H9 (cell line): ENCODE results near the gene MED12. TPM values are rescaled to one million over a fixed set of nuclear protein-coding genes. Genes with fewer than 3 reads are reported as not detected.

Experiments used
- DNase-seq: peaks from one replicate; pipeline ENCODE4 v3.0.0-alpha.2; 2017
- H2AFZ ChIP-seq: one replicate; pipeline ENCODE4 v1.6.1; 2013; ENCODE audit warnings: mild to moderate bottlenecking, low read length, control low read depth, moderate library complexity
- H2AK5ac ChIP-seq: 2 replicates; pipeline ENCODE4 v1.6.1; 2013; ENCODE audit warnings: low read length, control low read depth, mixed read lengths; ENCODE audit not compliant: insufficient read length
- H2BK120ac ChIP-seq: one replicate; pipeline ENCODE4 v1.6.1; 2013; ENCODE audit warnings: low read depth, mild to moderate bottlenecking, low read length, control low read depth, inconsistent platforms; ENCODE audit not compliant: poor library complexity, severe bottlenecking
- H2BK12ac ChIP-seq: 2 replicates; pipeline ENCODE4 v1.6.1; 2013; ENCODE audit warnings: low read length, control low read depth, mixed read lengths, low read depth; ENCODE audit not compliant: insufficient read length
- H2BK15ac ChIP-seq: 2 replicates; pipeline ENCODE4 v1.6.1; 2013; ENCODE audit warnings: low read depth, low read length, control low read depth
- H2BK20ac ChIP-seq: one replicate; pipeline ENCODE4 v1.6.1; 2013; ENCODE audit warnings: low read depth, mild to moderate bottlenecking, low read length, control low read depth, inconsistent platforms; ENCODE audit not compliant: poor library complexity, severe bottlenecking
- H2BK5ac ChIP-seq: 2 replicates; pipeline ENCODE4 v1.6.1; 2013; ENCODE audit warnings: low read length, control low read depth, mixed read lengths; ENCODE audit not compliant: insufficient read length
- H3K14ac ChIP-seq: 2 replicates; pipeline ENCODE4 v1.6.1; 2013; ENCODE audit warnings: low read length, control low read depth; ENCODE audit not compliant: insufficient read depth
- H3K18ac ChIP-seq: 2 replicates; pipeline ENCODE4 v1.6.1; 2013; ENCODE audit warnings: low read depth, mild to moderate bottlenecking, mixed read lengths, low read length, control low read depth; ENCODE audit not compliant: insufficient read length
- H3K23ac ChIP-seq: 2 replicates; pipeline ENCODE4 v1.6.1; 2013; ENCODE audit warnings: low read length, control low read depth, mixed read lengths, low read depth; ENCODE audit not compliant: insufficient read length
- H3K23me2 ChIP-seq: 2 replicates; pipeline ENCODE4 v1.6.1; 2013; ENCODE audit warnings: low read depth, mild to moderate bottlenecking, mixed read lengths, low read length, control low read depth; ENCODE audit not compliant: insufficient read length, poor library complexity, severe bottlenecking
- H3K27ac ChIP-seq: 2 replicates; pipeline ENCODE4 v1.5.1; 2013; ENCODE audit warnings: low read length, control low read depth, mixed read lengths, low read depth; ENCODE audit not compliant: insufficient read length
- H3K27me3 ChIP-seq: 2 replicates; pipeline ENCODE4 v1.6.1; 2013; ENCODE audit warnings: low read length, control low read depth, inconsistent platforms; ENCODE audit not compliant: insufficient read depth
- H3K4ac ChIP-seq: 2 replicates; pipeline ENCODE4 v1.6.1; 2013; ENCODE audit warnings: low read depth, mild to moderate bottlenecking, control low read depth, inconsistent platforms, low read length, moderate library complexity
- H3K4me1 ChIP-seq: 2 replicates; pipeline ENCODE4 v1.6.1; 2013; ENCODE audit warnings: low read length, control low read depth, inconsistent platforms; ENCODE audit not compliant: insufficient read depth
- H3K4me2 ChIP-seq: 2 replicates; pipeline ENCODE4 v1.6.1; 2013; ENCODE audit warnings: low read length, control low read depth, mixed read lengths; ENCODE audit not compliant: insufficient read length, insufficient read depth
- H3K56ac ChIP-seq: 2 replicates; pipeline ENCODE4 v1.6.1; 2013; ENCODE audit warnings: low read depth, mild to moderate bottlenecking, mixed read lengths, low read length, control low read depth; ENCODE audit not compliant: insufficient read length
- H3K79me1 ChIP-seq: 2 replicates; pipeline ENCODE4 v1.6.1; 2013; ENCODE audit warnings: low read depth, mild to moderate bottlenecking, moderate library complexity, low read length, control low read depth, inconsistent platforms; ENCODE audit not compliant: insufficient read depth, poor library complexity, severe bottlenecking
- H3K79me2 ChIP-seq: 2 replicates; pipeline ENCODE4 v1.6.1; 2013; ENCODE audit warnings: low read length, control low read depth, inconsistent platforms; ENCODE audit not compliant: insufficient read depth
- H3K9ac ChIP-seq: 2 replicates; pipeline ENCODE4 v1.6.1; 2013; ENCODE audit warnings: low read length, control low read depth, mixed read lengths; ENCODE audit not compliant: insufficient read length; ENCODE audit errors: extremely low read depth
- H3K9me3 ChIP-seq: one replicate; pipeline ENCODE4 v1.6.1; 2013; ENCODE audit warnings: low read depth, low read length, inconsistent platforms; ENCODE audit not compliant: control insufficient read depth
- H3T11ph ChIP-seq: one replicate; pipeline ENCODE4 v1.6.1; 2013; ENCODE audit warnings: mild to moderate bottlenecking, low read length, control low read depth, inconsistent platforms
- H4K20me1 ChIP-seq: one replicate; pipeline ENCODE4 v1.6.1; 2013; ENCODE audit not compliant: control insufficient read depth, insufficient read length, insufficient read depth
- H4K5ac ChIP-seq: 2 replicates; pipeline ENCODE4 v1.6.1; 2013; ENCODE audit warnings: low read depth, mild to moderate bottlenecking, mixed read lengths, low read length, control low read depth; ENCODE audit not compliant: insufficient read length
- H4K8ac ChIP-seq: replicated peaks from 2 replicates; pipeline ENCODE4 v1.6.1; 2013; ENCODE audit warnings: low read length, control low read depth, mixed read lengths, low read depth; ENCODE audit not compliant: insufficient read length
- H4K91ac ChIP-seq: 2 replicates; pipeline ENCODE4 v1.6.1; 2013; ENCODE audit warnings: low read depth, mild to moderate bottlenecking, moderate library complexity, mixed read lengths, low read length, control low read depth; ENCODE audit not compliant: insufficient read length
- H3K27ac Mint-ChIP-seq, 3 experiments: 2 replicates in 2 of 3; 3 replicates in 1 of 3; pipeline ENCODE4 v1.8.0; 2020 to 2021; ENCODE audit warnings: mixed read lengths in 3 of 3, mild to moderate bottlenecking in 1 of 3, moderate library complexity in 1 of 3
- H3K27me3 Mint-ChIP-seq: 2 replicates; pipeline ENCODE4 v1.8.0; 2021; ENCODE audit warnings: low read depth, mild to moderate bottlenecking, moderate library complexity, mixed read lengths
- H3K36me3 Mint-ChIP-seq, 3 experiments: 2 replicates in 2 of 3; 3 replicates in 1 of 3; pipeline ENCODE4 v1.8.0; 2020 to 2021; ENCODE audit warnings: low read depth in 3 of 3, mixed read lengths in 3 of 3; ENCODE audit not compliant: insufficient read depth in 1 of 3
- H3K4me1 Mint-ChIP-seq, 2 experiments: 2 replicates each; pipeline ENCODE4 v1.8.0; 2020; ENCODE audit warnings: mixed read lengths in 2 of 2
- H3K4me3 Mint-ChIP-seq, 2 experiments: 2 replicates in 1 of 2; 3 replicates in 1 of 2; pipeline ENCODE4 v1.8.0; 2020 to 2021; ENCODE audit warnings: mild to moderate bottlenecking in 2 of 2, mixed read lengths in 2 of 2, moderate library complexity in 1 of 2
- H3K9me3 Mint-ChIP-seq, 2 experiments: 2 replicates in 1 of 2; 3 replicates in 1 of 2; pipeline ENCODE4 v1.8.0; 2020; ENCODE audit warnings: mild to moderate bottlenecking in 2 of 2, mixed read lengths in 2 of 2, moderate library complexity in 1 of 2
- WGBS: extraction: QIAGEN DNeasy Blood & Tissue Kit; methylation state at CpG from one replicate; pipeline ENCODE4 v1.1.7; 2013; ENCODE audit warnings: missing lambda C conversion rate, low lambda C conversion rate, mixed read lengths; ENCODE audit not compliant: insufficient read length; ENCODE audit errors: extremely low coverage; 5-methylcytosine and 5-hydroxymethylcytosine counted together
- total RNA-seq: library from RNA; stranded (reverse); gene quantifications from 2 replicates; pipeline ENCODE4 v1.2.1, GENCODE V29; 2021
- TF ChIP-seq, protein P1 (sequence below): fragments of 200-600 bp; sonication (generic); conservative IDR thresholded peaks from 3 replicates; pipeline ENCODE4 v1.8.0; 2021; ENCODE audit warnings: antibody characterized with exemption, mild to moderate bottlenecking

Gene MED12
- total RNA-seq, 1 experiment from 2014 or later: 33.0 TPM

- Histone ChIP-seq H3K27me3 (no peaks in the 10 kb centered on the region), H3K9ac (no peak overlapping the region), H2BK12ac (no peak overlapping the region), H3K9me3 (peaks cover 37% of the 10 kb centered on the region), H3K4me2 (no peak overlapping the region), H3T11ph (no peak overlapping the region), H3K27ac (no peak overlapping the region), H4K5ac (no peak overlapping the region), H2BK15ac (no peak overlapping the region), H2BK120ac (no peak overlapping the region), H3K79me1 (no peaks in the 10 kb centered on the region), H2AFZ (no peak overlapping the region), H2AK5ac (no peak overlapping the region), H3K23me2 (no peaks in the 10 kb centered on the region), H4K91ac (no peak overlapping the region), H4K20me1 (no peaks in the 10 kb centered on the region), H4K8ac (no peak overlapping the region), H3K18ac (no peak overlapping the region), H3K14ac (no peak overlapping the region), H3K4ac (no peak overlapping the region), H3K4me1 (no peaks in the 10 kb centered on the region), H3K56ac (no peak overlapping the region), H3K79me2 (no peaks in the 10 kb centered on the region), H3K23ac (no peak overlapping the region), H2BK5ac (no peak overlapping the region), H2BK20ac (no peak overlapping the region)
- Mint-ChIP-seq H3K4me1 (peaks cover 9 to 12% of the 10 kb centered on the region in 2 experiments; a peak in 3 of 4 replicates), H3K4me3 (no peak overlapping the region), H3K36me3 (peaks cover 9 to 24% (median 11%) of the 10 kb centered on the region in 3 experiments), H3K27ac (no peak overlapping the region), H3K27me3 (peaks cover 4% of the 10 kb centered on the region), H3K9me3 (peaks cover 74 to 77% of the 10 kb centered on the region in 2 experiments)
- no CpG with 5 or more reads among the region's 4 CpGs for WGBS
- TF ChIP-seq, protein P1, sequence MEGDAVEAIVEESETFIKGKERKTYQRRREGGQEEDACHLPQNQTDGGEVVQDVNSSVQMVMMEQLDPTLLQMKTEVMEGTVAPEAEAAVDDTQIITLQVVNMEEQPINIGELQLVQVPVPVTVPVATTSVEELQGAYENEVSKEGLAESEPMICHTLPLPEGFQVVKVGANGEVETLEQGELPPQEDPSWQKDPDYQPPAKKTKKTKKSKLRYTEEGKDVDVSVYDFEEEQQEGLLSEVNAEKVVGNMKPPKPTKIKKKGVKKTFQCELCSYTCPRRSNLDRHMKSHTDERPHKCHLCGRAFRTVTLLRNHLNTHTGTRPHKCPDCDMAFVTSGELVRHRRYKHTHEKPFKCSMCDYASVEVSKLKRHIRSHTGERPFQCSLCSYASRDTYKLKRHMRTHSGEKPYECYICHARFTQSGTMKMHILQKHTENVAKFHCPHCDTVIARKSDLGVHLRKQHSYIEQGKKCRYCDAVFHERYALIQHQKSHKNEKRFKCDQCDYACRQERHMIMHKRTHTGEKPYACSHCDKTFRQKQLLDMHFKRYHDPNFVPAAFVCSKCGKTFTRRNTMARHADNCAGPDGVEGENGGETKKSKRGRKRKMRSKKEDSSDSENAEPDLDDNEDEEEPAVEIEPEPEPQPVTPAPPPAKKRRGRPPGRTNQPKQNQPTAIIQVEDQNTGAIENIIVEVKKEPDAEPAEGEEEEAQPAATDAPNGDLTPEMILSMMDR: no peak
- no peak for DNase-seq
Observed at GRCh38 chrX:71162981-71163380, 44.6 kb downstream of the MED12 start.
